OCI-LY7 (cell line): ENCODE data around the gene CRYBB2. TPM values are rescaled to one million over a fixed set of nuclear protein-coding genes. Genes with fewer than 3 reads are reported as not detected.

ENCODE experiments used
- BruUV-seq: library from RNA; stranded (reverse); fragments of 400-500 nt; replicated peaks from 2 replicates; lab custom pipeline; 2021; lab: Mats Ljungman, UMichigan
- CTCF ChIA-PET: fragments of 300-600 bp; sonication (Branson Sonifier 250); formaldehyde crosslinking; loops from one replicate; lab custom pipeline; 2022; ENCODE audit warnings: antibody characterized with exemption; ENCODE audit not compliant: unreplicated experiment; lab: Charles Lee
- POLR2A ChIA-PET: fragments of 300-600 bp; sonication (Branson Sonifier 250); formaldehyde crosslinking; loops from one replicate; lab custom pipeline; 2022; ENCODE audit warnings: antibody characterized with exemption; lab: Charles Lee
- DNase-seq: peaks from one replicate; pipeline ENCODE4 v3.0.0-alpha.2; 2015; ENCODE audit warnings: low spot score
- H2AFZ ChIP-seq: fragments of 200-600 bp; sonication (generic), shearing (Covaris generic); 2 replicates; pipeline ENCODE4 v1.6.1; 2014; ENCODE audit warnings: mild to moderate bottlenecking, antibody characterized with exemption, low read length, moderate library complexity
- H3K27ac ChIP-seq: fragments of 200-600 bp; sonication (generic); 2 replicates; pipeline ENCODE4 v1.5.1; 2014; ENCODE audit warnings: mixed run types, low read depth, mild to moderate bottlenecking, moderate library complexity, low read length, inconsistent platforms; ENCODE audit not compliant: poor library complexity, severe bottlenecking
- H3K36me3 ChIP-seq: fragments of 200-600 bp; sonication (generic); 2 replicates; pipeline ENCODE4 v1.6.1; 2014; ENCODE audit warnings: mild to moderate bottlenecking, antibody characterized with exemption, low read length, moderate library complexity, mixed read lengths; ENCODE audit not compliant: insufficient read depth
- H3K4me1 ChIP-seq: fragments of 200-600 bp; sonication (generic); 2 replicates; pipeline ENCODE4 v1.5.1; 2014; ENCODE audit warnings: mild to moderate bottlenecking, low read length; ENCODE audit not compliant: insufficient read depth, poor library complexity, severe bottlenecking
- H3K4me2 ChIP-seq: fragments of 200-600 bp; sonication (generic); 2 replicates; pipeline ENCODE4 v1.6.1; 2014; ENCODE audit warnings: mild to moderate bottlenecking, low read length
- H3K4me3 ChIP-seq: fragments of 200-600 bp; sonication (generic); 2 replicates; pipeline ENCODE4 v1.5.1; 2014; ENCODE audit warnings: mild to moderate bottlenecking, low read depth, low read length; ENCODE audit not compliant: poor library complexity, severe bottlenecking
- H3K79me2 ChIP-seq: fragments of 200-600 bp; sonication (generic); 2 replicates; pipeline ENCODE4 v1.6.1; 2016; ENCODE audit warnings: low read depth, mild to moderate bottlenecking, low read length, moderate library complexity, mixed read lengths; ENCODE audit not compliant: insufficient read depth
- H3K9me2 ChIP-seq: fragments of 200-600 bp; sonication (generic); 2 replicates; pipeline ENCODE4 v1.6.1; 2016; ENCODE audit warnings: mild to moderate bottlenecking, low read length, mixed read lengths; ENCODE audit not compliant: insufficient read depth
- H3K9me3 ChIP-seq: fragments of 200-600 bp; sonication (generic); 2 replicates; pipeline ENCODE4 v1.6.1; 2014; ENCODE audit warnings: mild to moderate bottlenecking, mixed run types, low read length, mixed read lengths
- H4K20me1 ChIP-seq: fragments of 200-600 bp; sonication (generic); 2 replicates; pipeline ENCODE4 v1.6.1; 2014; ENCODE audit warnings: mild to moderate bottlenecking, antibody characterized with exemption, low read length, moderate library complexity, mixed read lengths; ENCODE audit not compliant: insufficient read depth
- EZH2phosphoT487 ChIP-seq: fragments of 200-600 bp; sonication (generic); IDR thresholded peaks from 2 replicates; pipeline ENCODE4 v1.6.1; 2018; ENCODE audit warnings: low read depth, borderline replicate concordance, mild to moderate bottlenecking, mixed run types, antibody characterized with exemption, low read length, moderate library complexity, mixed read lengths
- intact Hi-C: fragments of 100-400 bp; cut with micrococcal nuclease; formaldehyde crosslinking; loops from one replicate; pipeline ENCODE4 v1.10.0; 2022; ENCODE audit not compliant: unreplicated experiment
- total RNA-seq, 2 experiments: library from RNA; depleted of rRNA in 1 of 2; stranded (reverse); fragments of >200 nt in 1 of 2; shearing (Covaris generic) in 1 of 2; gene quantifications; 2 replicates each; pipeline ENCODE4 v1.2.3, GENCODE V29; 2014 to 2022
- TF ChIP-seq, protein P1 (sequence below): fragments of 200-600 bp; sonication (generic); conservative IDR thresholded peaks from 2 replicates; pipeline ENCODE4 v1.5.1; 2014; ENCODE audit warnings: mild to moderate bottlenecking, antibody characterized with exemption, low read length, moderate library complexity, mixed read lengths

Gene CRYBB2
- total RNA-seq, 2 experiments from 2014 or later = not detected

DNA sequence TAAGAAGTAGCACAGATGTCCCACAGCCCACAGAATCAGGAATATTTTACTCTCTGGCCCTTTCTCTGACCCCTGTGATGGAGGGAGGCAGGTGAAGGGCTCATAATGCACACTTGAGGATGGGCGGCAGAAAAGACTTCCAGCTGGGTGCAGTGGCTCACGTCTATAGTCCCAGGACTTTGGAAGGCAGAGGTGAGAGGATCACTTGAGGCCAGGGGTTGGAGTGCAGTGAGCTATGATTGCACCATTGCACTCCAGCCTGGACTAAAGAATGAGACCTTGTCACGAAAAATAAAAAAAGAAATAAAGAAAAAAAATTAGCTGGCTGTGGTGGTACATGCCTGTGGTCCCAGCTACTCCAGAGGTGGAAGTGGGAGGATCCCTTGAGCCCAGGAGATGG, 33.3 kb upstream of the CRYBB2 start:
- no peak overlapping the region for H3K27ac ChIP-seq
- intact Hi-C loops = no loop called here
- H2AFZ ChIP-seq = no peak overlapping the region
- H3K9me2 ChIP-seq = no peaks in the 10 kb centered on the region
- no peak overlapping the region for H3K4me3 ChIP-seq
- ChIA-PET POLR2A (no interaction called here), CTCF (no interaction called here)
- H3K79me2 ChIP-seq = no peaks in the 10 kb centered on the region
- BruUV-seq = no TSS peak
- TF ChIP-seq, protein P1, sequence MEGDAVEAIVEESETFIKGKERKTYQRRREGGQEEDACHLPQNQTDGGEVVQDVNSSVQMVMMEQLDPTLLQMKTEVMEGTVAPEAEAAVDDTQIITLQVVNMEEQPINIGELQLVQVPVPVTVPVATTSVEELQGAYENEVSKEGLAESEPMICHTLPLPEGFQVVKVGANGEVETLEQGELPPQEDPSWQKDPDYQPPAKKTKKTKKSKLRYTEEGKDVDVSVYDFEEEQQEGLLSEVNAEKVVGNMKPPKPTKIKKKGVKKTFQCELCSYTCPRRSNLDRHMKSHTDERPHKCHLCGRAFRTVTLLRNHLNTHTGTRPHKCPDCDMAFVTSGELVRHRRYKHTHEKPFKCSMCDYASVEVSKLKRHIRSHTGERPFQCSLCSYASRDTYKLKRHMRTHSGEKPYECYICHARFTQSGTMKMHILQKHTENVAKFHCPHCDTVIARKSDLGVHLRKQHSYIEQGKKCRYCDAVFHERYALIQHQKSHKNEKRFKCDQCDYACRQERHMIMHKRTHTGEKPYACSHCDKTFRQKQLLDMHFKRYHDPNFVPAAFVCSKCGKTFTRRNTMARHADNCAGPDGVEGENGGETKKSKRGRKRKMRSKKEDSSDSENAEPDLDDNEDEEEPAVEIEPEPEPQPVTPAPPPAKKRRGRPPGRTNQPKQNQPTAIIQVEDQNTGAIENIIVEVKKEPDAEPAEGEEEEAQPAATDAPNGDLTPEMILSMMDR = no peak
- TF ChIP-seq EZH2phosphoT487 = no peak
- H3K4me1 ChIP-seq = no peaks in the 10 kb centered on the region
- H3K4me2 ChIP-seq = no peak overlapping the region
- DNase-seq = no peak
- H3K36me3 ChIP-seq = no peaks in the 10 kb centered on the region
- no peaks in the 10 kb centered on the region for H3K9me3 ChIP-seq
- no peaks in the 10 kb centered on the region for H4K20me1 ChIP-seq

- CTCF ChIA-PET = no interaction called here
- H3K79me2 ChIP-seq = no peaks in the 10 kb centered on the region
- H4K20me1 ChIP-seq = no peaks in the 10 kb centered on the region
- H3K4me3 ChIP-seq = no peak overlapping the region
- H2AFZ ChIP-seq = no peak overlapping the region
- no peak overlapping the region for H3K4me2 ChIP-seq
- no peaks in the 10 kb centered on the region for H3K9me2 ChIP-seq
- TF ChIP-seq, protein P1 = no peak
- no peak for TF ChIP-seq EZH2phosphoT487
- DNase-seq = no peak
- H3K4me1 ChIP-seq = no peaks in the 10 kb centered on the region
- intact Hi-C loops = no loop called here
- POLR2A ChIA-PET = no interaction called here
- BruUV-seq = no TSS peak
- no peak overlapping the region for H3K27ac ChIP-seq
- no peaks in the 10 kb centered on the region for H3K9me3 ChIP-seq
- no peaks in the 10 kb centered on the region for H3K36me3 ChIP-seq
Measured at GRCh38 chr22:25187469-25187868, 32.0 kb upstream of the CRYBB2 start.

DNA sequence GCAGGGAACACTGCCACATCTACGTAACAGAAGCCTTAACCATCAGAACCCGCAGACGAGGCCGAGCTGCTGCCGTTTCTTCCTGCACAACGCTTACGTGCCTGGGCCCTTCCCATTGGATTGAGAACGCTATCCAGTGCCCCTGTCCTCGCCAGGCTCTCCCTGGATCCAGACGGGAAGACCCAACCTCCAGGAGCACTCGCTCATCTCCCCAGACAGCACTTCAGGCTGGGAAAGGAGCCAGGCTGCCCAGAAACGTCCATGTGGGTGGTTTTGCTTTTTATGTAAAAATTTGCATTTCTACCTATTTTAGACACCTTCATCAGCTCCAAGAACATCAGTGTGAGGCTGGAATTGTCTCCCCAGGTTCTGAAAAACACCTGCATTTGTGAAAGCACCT, 27.0 kb upstream of the CRYBB2 start:
- H4K20me1 ChIP-seq = no peaks in the 10 kb centered on the region
- BruUV-seq = no TSS peak
- no peak for DNase-seq
- no peak for TF ChIP-seq EZH2phosphoT487
- TF ChIP-seq, protein P1 = no peak
- H3K36me3 ChIP-seq = no peaks in the 10 kb centered on the region
- CTCF ChIA-PET = no interaction called here
- H3K4me1 ChIP-seq = no peaks in the 10 kb centered on the region
- no peak overlapping the region for H3K4me2 ChIP-seq
- no peak overlapping the region for H3K4me3 ChIP-seq
- intact Hi-C loops = no loop called here
- no peaks in the 10 kb centered on the region for H3K9me3 ChIP-seq
- no peaks in the 10 kb centered on the region for H3K9me2 ChIP-seq
- no peak overlapping the region for H3K27ac ChIP-seq
- POLR2A ChIA-PET = no interaction called here
- no peaks in the 10 kb centered on the region for H3K79me2 ChIP-seq
- no peak overlapping the region for H2AFZ ChIP-seq
